ENCODE measurements around the gene MAIP1.

DNA sequence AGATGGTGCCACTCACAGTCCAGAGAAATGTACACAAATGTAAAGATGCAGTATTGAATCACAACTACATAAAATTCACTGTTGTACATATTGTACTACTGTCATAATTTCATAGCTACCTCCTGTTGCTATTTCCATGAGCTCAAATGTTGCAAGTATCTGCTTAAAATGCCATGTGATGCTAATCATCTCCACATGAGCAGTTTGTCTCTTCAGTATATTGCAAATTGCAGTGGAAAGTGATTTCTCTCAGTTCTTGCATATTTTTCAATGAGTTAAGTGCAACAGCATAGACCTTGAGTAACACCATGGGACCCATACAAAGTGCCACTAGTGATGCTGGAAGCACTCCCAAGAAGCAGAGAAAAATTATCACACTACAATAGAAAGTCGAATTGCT, 51.9 kb downstream of the MAIP1 start:
- no peak for TF ChIP-seq POLR2AphosphoS5 (IDR thresholded peaks at IDR 0.05)
- TF ChIP-seq, protein P1, sequence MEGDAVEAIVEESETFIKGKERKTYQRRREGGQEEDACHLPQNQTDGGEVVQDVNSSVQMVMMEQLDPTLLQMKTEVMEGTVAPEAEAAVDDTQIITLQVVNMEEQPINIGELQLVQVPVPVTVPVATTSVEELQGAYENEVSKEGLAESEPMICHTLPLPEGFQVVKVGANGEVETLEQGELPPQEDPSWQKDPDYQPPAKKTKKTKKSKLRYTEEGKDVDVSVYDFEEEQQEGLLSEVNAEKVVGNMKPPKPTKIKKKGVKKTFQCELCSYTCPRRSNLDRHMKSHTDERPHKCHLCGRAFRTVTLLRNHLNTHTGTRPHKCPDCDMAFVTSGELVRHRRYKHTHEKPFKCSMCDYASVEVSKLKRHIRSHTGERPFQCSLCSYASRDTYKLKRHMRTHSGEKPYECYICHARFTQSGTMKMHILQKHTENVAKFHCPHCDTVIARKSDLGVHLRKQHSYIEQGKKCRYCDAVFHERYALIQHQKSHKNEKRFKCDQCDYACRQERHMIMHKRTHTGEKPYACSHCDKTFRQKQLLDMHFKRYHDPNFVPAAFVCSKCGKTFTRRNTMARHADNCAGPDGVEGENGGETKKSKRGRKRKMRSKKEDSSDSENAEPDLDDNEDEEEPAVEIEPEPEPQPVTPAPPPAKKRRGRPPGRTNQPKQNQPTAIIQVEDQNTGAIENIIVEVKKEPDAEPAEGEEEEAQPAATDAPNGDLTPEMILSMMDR (IDR thresholded peaks at IDR 0.05) = no peak
